ENCODE data around the gene EML6.
A peak's percentile ranks its signal among the peaks of the same experiment; 100 is the strongest.

EML6 gene

GRCh38 chr2:54750040-54750439 is 26.6 kb downstream of the EML6 start:
- TF ChIP-seq CTCF (IDR thresholded peaks at IDR 0.05; ENCODE audit: unreplicated experiment in 3 of 3): no peak
- no peaks in the 10 kb centered on the region for H3K36me3 Mint-ChIP-seq (ENCODE audit: low read depth)
- no peak overlapping the region for H3K27ac Mint-ChIP-seq
- H3K4me3 Mint-ChIP-seq: no peak overlapping the region
- H3K27me3 Mint-ChIP-seq (ENCODE audit: low read depth): peaks cover 4% of the 10 kb centered on the region
- no peaks in the 10 kb centered on the region for H3K4me1 Mint-ChIP-seq
- H3K9me3 Mint-ChIP-seq: no peaks in the 10 kb centered on the region

GRCh38 chr2:54752439-54752838 is 29.0 kb downstream of the EML6 start:
- no peak overlapping the region for H3K27ac Mint-ChIP-seq
- no peak for TF ChIP-seq CTCF (IDR thresholded peaks at IDR 0.05; ENCODE audit: unreplicated experiment in 3 of 3)
- peaks cover 8% of the 10 kb centered on the region for H3K4me1 Mint-ChIP-seq

GRCh38 chr2:54755641-54756326 is 32.3 kb downstream of the EML6 start:
- Mint-ChIP-seq H3K4me1 (peaks cover 14% of the 10 kb centered on the region), H3K27ac (peak overlapping the region in 2 of 3 experiments; percentile 9 to 35), H3K27me3 (ENCODE audit: low read depth) (no peaks in the 10 kb centered on the region), H3K9me3 (no peaks in the 10 kb centered on the region), H3K4me3 (no peak overlapping the region), H3K36me3 (ENCODE audit: low read depth) (no peaks in the 10 kb centered on the region)
- no peak for TF ChIP-seq CTCF (IDR thresholded peaks at IDR 0.05; ENCODE audit: unreplicated experiment in 3 of 3)

More at GRCh38 chr2:54752439-54752838, 29.0 kb downstream of the EML6 start:
- Mint-ChIP-seq H3K36me3 (ENCODE audit: low read depth) (no peaks in the 10 kb centered on the region), H3K4me3 (no peak overlapping the region), H3K9me3 (no peaks in the 10 kb centered on the region), H3K27me3 (ENCODE audit: low read depth) (no peaks in the 10 kb centered on the region)

GRCh38 chr2:54757500-54757899 is 34.0 kb downstream of the EML6 start:
- Mint-ChIP-seq H3K4me3 (no peak overlapping the region), H3K27me3 (ENCODE audit: low read depth) (no peaks in the 10 kb centered on the region), H3K4me1 (peaks cover 14% of the 10 kb centered on the region), H3K9me3 (no peaks in the 10 kb centered on the region), H3K36me3 (ENCODE audit: low read depth) (no peaks in the 10 kb centered on the region), H3K27ac (peak overlapping the region in 1 of 3 experiments; percentile 34)
- no peak for TF ChIP-seq CTCF (IDR thresholded peaks at IDR 0.05; ENCODE audit: unreplicated experiment in 3 of 3)

- Mint-ChIP-seq H3K36me3 (ENCODE audit: low read depth) (no peaks in the 10 kb centered on the region), H3K27me3 (ENCODE audit: low read depth) (no peaks in the 10 kb centered on the region), H3K4me1 (peaks cover 14% of the 10 kb centered on the region), H3K27ac (no peak overlapping the region), H3K4me3 (no peak overlapping the region), H3K9me3 (no peaks in the 10 kb centered on the region)
- TF ChIP-seq CTCF (IDR thresholded peaks at IDR 0.05; ENCODE audit: unreplicated experiment in 3 of 3): no peak
Measured at GRCh38 chr2:54758951-54759350, 35.5 kb downstream of the EML6 start.

GRCh38 chr2:54760310-54760709 is 36.8 kb downstream of the EML6 start:
- Mint-ChIP-seq H3K4me1 (peaks cover 14% of the 10 kb centered on the region), H3K4me3 (no peak overlapping the region), H3K9me3 (no peaks in the 10 kb centered on the region), H3K36me3 (ENCODE audit: low read depth) (no peaks in the 10 kb centered on the region), H3K27ac (no peak overlapping the region), H3K27me3 (ENCODE audit: low read depth) (no peaks in the 10 kb centered on the region)
- TF ChIP-seq CTCF (IDR thresholded peaks at IDR 0.05; ENCODE audit: unreplicated experiment in 3 of 3): no peak

Data from nephron (organoid).